ENCODE results near the gene RPS6KB1.

DNA sequence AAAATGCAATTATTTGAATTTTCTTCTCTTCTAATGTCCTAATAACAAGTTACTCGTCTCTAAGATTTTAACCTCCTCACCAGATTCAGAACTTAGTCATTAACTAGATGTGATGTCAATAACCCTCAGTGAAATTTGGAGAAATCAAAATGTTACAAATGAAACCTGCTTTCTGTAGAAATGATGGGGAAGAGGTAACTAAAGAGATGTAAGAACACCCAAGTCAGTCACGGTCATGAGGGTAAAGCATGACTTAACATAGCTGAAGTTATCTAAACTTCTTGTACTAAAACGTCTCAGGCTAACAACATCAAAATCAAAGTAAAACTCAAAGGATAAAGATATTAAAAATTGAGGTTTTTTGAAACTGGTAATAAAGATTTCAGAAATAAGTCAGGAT is 61.9 kb downstream of the RPS6KB1 start:
- TF ChIP-seq, protein P1, sequence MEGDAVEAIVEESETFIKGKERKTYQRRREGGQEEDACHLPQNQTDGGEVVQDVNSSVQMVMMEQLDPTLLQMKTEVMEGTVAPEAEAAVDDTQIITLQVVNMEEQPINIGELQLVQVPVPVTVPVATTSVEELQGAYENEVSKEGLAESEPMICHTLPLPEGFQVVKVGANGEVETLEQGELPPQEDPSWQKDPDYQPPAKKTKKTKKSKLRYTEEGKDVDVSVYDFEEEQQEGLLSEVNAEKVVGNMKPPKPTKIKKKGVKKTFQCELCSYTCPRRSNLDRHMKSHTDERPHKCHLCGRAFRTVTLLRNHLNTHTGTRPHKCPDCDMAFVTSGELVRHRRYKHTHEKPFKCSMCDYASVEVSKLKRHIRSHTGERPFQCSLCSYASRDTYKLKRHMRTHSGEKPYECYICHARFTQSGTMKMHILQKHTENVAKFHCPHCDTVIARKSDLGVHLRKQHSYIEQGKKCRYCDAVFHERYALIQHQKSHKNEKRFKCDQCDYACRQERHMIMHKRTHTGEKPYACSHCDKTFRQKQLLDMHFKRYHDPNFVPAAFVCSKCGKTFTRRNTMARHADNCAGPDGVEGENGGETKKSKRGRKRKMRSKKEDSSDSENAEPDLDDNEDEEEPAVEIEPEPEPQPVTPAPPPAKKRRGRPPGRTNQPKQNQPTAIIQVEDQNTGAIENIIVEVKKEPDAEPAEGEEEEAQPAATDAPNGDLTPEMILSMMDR (IDR thresholded peaks at IDR 0.05): no peak
- TF ChIP-seq POLR2A (IDR thresholded peaks at IDR 0.05): no peak
